ENCODE measurements around the gene UBE2J2. TPM values are rescaled to one million over a fixed set of nuclear protein-coding genes. Genes with fewer than 3 reads are reported as not detected.
A peak's percentile ranks its signal among the peaks of the same experiment; 100 is the strongest.

The UBE2J2 gene
- total and polyA plus RNA-seq, 2 of the 13 experiments (the other 11 are each of a cell fraction or from before 2014, with no cell fraction given) = 25.4 to 29.4 TPM

GRCh38 chr1:1281533-1282321, 8.1 kb upstream of the UBE2J2 start (continued):
- TF ChIP-seq SCMH1 (CRISPR knock-in tag; IDR thresholded peaks at IDR 0.05; ENCODE audit: borderline replicate concordance) (no peak), ZC3H13 (CRISPR knock-in tag; IDR thresholded peaks at IDR 0.05) (peak; percentile 54; the same call in 1 of the 2 replicates), ZNF800 (CRISPR knock-in tag; IDR thresholded peaks at IDR 0.05) (no peak), ZNF362 (CRISPR knock-in tag; IDR thresholded peaks at IDR 0.05; ENCODE audit: borderline replicate concordance) (no peak), PRPF4 (IDR thresholded peaks at IDR 0.05; ENCODE audit: low read depth, low read length, poor library complexity, severe bottlenecking) (no peak), PBX2 (CRISPR knock-in tag; IDR thresholded peaks at IDR 0.05) (no peak), ZNF142 (CRISPR knock-in tag; IDR thresholded peaks at IDR 0.05) (no peak), REL (CRISPR knock-in tag; conservative IDR thresholded peaks at IDR 0.05) (no peak), SRY (CRISPR knock-in tag; IDR thresholded peaks at IDR 0.05) (no peak), ZNF143 (CRISPR knock-in tag; IDR thresholded peaks at IDR 0.05) (no peak), DPF2 (CRISPR knock-in tag; IDR thresholded peaks at IDR 0.05; ENCODE audit: borderline replicate concordance, low read depth) (peak; percentile 69), HOXA5 (CRISPR knock-in tag; IDR thresholded peaks at IDR 0.05) (no peak), NFIB (CRISPR knock-in tag; IDR thresholded peaks at IDR 0.05; ENCODE audit: borderline replicate concordance) (no peak), NPAS2 (CRISPR knock-in tag; IDR thresholded peaks at IDR 0.05; ENCODE audit: borderline replicate concordance) (no peak), DRAP1 (CRISPR knock-in tag; IDR thresholded peaks at IDR 0.05) (no peak), GATA4 (IDR thresholded peaks at IDR 0.05; ENCODE audit: borderline replicate concordance, low read depth) (no peak), ZNF597 (CRISPR knock-in tag; IDR thresholded peaks at IDR 0.05) (no peak)

Data from HepG2 (cell line).